Measurements from ENCODE around the gene ZMIZ1.

Gene ZMIZ1

DNA sequence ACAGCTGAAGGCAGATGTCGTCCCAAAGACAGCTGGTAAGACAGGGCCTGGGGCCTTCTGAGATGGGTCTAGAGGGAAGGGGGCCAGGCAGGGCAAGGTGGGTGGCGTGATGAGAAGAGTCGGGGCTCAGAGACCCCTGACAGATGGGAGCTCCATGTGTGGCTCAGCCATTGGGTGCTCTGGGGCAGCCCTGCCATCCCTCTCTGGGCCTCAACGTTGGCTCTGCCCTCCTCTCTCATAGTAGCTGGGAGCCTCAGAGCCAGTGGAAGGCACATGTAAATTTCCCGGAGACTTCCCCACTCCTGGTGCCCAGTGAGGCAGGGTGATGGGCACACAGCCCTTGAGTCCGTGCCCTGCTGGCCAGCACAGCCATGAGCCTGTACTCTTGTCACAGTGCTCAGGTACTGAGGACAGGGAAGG is 280.3 kb downstream of the ZMIZ1 start:
- DNase-seq, result no peak

DNA sequence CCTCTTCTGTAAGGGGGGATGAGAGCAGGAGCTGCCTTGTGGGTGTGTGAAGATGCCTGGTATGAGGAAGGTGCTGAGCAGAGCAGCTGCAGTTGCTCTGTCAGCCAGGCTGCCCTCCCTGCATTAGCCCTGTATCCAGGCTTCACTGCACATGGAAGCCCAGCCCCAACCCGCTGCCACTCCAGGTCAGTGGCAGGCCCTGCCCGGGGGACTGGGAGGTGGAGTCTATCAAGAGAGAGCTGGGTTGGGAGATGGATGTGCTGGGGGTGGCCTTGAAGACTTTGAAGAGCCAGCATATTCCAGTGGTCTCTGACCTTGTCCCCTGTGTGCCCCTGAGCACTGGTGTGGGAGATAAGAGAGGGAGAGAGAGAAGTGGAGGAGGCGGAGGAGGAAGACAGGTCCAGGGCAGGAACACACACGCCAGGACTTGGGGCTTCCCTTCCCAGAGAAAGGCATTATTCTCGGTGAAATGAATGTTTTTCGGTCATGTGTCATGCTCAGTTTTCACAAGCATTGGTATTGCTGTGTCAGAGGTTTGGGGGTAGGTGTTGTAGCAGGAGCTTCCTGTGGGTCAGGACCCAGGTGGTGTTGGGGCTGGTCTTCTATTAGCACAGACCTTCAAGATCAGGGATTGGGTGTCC is 281.1 kb downstream of the ZMIZ1 start:
- DNase-seq, result no peak

DNA sequence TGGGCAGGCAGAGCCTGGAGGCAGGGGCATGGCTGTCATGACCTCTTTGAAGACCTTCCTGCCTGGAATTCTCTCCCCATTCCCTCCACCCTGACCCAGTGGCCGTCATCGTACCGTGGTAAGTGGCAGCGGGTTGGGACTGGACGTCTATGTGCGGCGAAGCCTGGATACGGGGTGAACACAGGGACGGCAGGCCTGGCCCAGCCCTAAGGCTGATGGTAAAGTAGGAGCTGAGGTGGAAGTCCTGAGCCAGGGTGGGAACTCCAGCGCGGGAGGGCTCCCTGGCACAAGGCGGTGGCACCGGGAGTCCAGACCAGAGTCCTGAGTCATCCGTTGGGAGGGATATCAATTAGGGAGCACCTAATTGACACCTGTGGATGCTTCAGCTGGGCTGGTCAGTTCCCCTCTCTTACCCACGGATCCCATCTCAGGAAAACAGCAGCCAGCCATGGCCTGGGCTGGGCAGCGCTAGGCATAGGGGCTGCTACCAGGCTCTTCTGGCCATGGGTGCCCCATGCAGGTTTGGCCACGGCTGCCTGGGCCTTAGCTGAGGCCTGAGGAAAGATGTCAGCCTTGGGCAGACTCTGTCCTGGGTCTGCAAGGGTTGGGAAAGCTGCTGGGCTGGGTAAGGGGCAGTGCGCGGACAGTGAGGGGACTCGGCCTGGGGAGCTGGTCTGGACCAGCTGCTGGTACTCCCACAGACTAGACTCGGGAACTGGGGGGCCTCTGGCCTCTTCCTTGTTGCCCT is 281.8 kb downstream of the ZMIZ1 start:
- no peak for DNase-seq

DNA sequence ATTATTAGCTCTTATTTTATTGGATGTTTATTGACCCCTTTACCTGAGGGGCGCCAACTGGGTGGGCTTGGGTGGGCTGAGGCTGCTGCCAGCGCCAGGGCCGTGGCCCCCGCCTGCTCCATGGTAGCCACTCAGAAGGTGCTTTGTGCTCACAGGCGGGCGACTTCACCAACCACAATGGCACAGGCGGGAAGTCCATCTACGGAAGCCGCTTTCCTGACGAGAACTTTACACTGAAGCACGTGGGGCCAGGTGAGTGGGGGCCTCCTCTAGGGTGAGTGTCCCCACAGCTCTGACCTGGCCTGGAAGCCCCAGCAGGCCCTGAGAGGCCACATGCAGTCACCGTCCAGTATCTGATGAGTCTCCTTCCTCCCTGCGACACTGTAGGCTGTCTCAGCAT is 282.6 kb downstream of the ZMIZ1 start:
- DNase-seq, result no peak

DNA sequence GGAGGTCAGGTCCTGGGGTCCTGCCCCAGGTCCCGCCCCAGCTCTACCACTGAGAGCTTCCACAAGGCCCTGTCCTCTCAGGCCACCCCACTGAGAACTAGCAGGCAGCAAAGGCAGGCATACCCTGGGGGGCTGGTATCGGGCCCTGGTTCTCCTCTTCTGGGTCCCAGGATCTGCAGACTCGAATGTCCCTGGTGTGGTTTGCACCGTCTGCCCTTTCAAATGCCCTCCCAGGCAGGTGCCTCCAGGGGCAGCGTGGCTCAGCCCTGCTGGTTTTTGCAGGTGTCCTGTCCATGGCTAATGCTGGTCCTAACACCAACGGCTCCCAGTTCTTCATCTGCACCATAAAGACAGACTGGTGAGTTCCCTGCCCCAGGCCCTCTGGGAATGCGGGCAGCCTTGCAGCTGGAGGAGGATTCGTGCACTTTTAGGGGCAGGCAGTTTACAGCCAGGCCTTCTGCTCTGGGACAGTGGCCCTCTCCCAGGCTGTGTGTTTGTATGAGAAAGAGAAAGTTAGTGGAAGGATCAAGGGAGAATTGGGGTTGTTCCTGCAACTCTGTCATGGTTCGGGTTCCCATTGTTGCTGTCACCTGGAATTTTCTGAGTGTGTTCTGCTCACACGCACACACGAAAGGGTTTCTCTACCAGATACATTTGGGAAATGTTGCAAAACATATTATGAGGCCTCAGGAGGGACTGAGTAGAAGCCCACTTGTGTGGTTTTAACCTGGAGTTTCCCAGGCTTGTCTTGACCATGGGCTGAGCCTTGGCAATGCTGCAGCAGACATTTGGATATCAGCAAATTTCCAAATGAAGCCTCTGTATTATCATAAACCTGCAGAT is 283.5 kb downstream of the ZMIZ1 start:
- DNase-seq, result no peak

DNA sequence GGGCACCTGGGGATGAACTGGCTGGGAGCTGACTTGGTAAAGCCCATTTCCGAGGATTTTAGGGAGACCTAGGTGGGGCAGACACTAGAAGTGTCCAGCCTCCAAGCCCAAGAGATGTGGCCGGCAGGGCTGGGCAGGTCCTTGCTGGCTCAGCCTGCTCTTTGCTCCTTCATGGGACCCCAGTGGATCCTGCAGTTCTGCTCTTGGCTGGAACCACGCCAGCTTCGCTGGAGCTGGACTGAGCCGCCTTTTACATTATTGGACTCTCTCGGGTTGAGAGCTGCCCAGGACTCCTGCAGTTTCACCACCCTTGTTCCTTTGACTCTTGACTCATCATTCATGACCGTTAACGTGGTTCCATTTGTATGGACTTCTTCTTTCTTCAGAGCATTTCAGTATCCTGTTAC is 284.2 kb downstream of the ZMIZ1 start:
- no peak for DNase-seq

DNA sequence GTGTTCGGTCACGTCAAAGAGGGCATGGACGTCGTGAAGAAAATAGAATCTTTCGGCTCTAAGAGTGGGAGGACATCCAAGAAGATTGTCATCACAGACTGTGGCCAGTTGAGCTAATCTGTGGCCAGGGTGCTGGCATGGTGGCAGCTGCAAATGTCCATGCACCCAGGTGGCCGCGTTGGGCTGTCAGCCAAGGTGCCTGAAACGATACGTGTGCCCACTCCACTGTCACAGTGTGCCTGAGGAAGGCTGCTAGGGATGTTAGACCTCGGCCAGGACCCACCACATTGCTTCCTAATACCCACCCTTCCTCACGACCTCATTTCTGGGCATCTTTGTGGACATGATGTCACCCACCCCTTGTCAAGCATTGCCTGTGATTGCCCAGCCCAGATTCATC is 285.0 kb downstream of the ZMIZ1 start:
- DNase-seq, result no peak

DNA sequence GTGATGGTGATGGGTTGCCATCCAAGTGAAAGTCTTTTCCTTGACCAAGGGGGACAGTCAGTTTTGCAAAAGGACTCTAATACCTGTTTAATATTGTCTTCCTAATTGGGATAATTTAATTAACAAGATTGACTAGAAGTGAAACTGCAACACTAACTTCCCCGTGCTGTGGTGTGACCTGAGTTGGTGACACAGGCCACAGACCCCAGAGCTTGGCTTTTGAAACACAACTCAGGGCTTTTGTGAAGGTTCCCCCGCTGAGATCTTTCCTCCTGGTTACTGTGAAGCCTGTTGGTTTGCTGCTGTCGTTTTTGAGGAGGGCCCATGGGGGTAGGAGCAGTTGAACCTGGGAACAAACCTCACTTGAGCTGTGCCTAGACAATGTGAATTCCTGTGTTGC is 285.4 kb downstream of the ZMIZ1 start:
- no peak for DNase-seq

DNA sequence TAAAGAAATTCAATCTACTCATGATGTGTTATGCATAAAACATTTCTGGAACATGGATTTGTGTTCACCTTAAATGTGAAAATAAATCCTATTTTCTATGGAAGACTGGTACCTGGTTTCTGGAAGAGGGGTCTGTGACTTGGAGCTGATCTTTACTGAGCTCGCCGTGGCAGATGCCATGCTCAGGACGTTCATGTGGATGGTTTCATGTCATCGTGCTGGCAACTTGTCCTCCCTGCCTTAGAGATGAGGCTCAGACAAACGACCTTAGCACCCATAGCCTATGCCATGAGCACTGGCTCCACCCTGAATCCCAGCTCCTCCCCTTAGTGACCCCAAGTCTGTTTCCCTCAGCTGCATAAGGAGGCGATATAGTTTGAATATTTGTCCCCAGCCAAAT is 285.8 kb downstream of the ZMIZ1 start:
- DNase-seq, result no peak

DNA sequence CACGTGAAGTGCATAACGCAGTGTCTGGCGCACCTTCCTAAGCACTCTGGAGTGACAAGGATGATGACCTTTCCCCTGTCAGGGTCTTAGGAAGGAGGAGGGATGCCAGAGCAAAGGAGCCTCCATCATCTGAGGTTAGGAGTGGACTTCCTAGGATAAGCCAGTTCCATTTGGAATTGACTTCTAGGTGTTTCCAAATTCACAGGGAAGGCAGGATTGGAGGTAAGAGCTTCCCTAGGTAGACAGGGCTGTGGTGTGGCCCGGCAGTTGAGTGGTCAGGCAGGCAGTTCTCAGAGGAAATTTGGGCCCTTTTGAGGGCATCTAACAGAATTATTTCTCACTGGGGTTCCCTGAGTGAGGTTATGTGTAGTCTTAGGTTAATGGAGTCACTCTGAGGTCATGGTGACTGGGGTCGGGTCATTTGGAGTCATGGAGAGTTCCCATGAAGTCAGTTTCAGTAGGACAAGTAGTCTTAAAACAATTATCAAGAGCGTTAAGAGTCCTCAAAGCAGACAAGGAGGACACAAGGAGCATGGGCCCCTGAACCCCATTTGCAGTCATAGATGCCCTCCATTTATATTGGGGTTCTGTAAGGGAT is 286.8 kb downstream of the ZMIZ1 start:
- no peak for DNase-seq

DNA sequence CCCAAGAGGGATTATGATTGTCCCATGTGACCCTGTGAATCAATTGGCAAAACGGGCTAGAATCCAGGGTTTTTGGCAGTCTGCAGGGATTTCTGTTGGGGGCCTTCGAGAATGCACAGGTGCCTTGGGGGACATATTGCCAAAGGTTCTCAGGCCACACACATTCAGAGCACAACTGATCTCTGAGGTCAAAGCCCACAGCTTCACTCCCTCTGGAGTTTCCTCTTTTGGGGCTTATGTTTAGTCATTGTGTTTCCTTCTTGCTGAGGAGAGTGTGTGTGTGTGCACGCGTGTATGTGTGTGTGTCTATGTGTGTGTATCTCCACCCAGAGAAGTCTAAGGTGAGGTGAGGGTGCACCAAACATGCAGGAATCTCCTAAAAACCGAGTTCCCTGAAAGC is 287.3 kb downstream of the ZMIZ1 start:
- DNase-seq, result peak; percentile 81

DNA sequence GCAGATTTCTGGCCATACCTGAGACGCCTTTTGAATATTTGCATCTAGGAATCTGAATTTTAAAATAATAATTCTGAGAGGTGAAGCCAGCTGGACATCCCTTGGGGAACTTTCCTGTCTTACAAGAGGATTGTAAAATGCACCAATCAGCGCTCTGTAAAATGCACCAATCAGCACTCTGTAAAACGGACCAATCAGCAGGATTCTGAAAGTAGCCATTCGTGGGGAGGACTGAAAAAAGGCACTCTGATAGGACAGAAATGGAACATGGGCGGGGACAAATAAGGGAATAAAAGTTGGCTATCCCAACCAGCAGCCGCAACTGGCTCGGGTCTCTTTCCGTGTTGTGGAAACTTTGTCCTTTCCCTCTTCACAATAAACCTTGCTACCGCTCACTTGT is 288.4 kb downstream of the ZMIZ1 start:
- DNase-seq, result no peak

DNA sequence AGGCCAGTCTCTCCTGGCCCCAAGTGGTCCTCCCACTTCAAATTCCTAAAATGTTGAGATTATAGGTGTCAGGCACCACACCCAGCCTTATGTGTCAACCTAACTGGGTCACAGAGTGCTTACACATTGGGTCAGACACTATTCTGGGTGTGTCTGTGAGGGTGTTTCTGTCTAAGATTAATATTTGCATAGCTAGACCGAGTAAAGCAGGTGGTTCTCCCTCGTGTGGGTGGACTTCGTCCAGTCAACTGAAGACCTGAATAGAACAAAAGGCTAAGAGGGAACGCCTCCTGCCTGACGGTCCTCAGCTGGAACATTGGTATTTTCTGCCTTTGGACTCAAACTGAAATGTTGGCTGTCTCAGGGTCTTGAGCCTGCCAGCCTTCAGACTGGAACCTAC is 290.0 kb downstream of the ZMIZ1 start:
- DNase-seq, result no peak

DNA sequence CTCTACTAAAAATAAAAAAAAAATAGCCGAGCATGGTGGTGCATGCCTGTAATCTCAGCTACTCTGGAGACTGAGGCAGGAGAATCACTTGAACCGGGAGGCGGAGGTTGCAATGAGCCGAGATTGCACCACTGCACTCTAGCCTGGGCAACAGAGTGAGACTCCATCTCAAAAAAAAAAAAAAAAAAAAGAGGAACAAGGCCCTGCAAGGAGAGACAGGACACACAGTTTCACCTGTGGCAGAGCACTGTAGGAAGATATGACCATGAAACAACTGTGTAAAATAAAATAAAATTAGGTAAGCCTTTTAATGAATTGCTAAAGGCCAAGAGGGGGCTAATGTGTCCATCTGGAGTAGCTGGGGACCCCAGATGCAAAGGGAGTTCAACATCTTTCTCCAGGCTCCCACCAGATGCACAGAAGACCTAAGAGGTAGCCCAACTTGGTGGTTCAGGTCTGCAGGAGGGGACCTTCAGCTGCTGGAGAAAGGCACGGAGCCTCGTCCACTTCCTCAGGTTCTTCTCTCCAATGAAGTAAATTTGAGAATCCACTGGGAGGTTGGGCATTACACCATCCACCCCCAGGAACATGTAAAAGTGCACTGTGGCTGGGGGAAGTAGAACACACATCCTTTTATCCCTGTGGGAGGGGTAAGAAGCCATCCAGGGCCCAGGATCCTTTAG is 291.2 kb downstream of the ZMIZ1 start:
- no peak for DNase-seq

DNA sequence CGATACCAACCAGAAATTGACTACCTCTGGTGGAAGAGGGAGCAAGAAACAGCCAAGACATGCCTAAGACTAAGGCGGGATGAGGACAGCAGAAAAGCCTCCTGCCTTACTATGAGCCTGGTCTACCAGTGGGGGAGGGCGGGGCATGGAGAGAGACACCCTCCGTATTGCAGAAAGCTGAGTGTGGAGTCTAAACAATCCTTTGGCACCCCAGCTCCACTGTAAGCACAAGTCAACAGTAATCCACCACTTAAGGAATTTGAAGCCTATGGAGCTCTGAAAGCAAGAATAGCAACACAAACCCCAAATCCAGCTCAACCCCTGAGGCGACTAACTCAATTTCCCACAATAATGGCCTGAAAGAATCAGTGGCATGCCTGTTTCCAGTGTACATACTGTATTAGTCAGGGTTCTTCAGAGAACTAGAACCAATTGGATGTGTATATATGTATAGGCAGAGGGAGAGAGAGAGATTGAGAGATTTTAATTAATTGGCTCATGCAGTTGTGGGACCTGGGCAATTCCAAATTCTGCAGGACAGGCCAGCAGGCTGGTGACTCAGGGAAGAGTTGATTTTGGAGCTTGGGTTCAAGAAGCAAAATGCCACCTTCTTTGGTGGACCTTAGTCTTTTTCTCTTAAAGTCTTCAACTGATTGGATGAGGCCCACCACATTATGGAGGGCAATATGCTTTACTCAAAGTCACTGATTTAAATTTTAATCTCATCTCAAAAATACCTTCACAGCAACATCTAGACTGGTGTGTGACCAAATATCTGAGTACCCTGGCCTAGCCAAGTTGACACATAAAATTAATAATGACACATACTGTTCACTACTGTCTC is 292.0 kb downstream of the ZMIZ1 start:
- no peak for DNase-seq

DNA sequence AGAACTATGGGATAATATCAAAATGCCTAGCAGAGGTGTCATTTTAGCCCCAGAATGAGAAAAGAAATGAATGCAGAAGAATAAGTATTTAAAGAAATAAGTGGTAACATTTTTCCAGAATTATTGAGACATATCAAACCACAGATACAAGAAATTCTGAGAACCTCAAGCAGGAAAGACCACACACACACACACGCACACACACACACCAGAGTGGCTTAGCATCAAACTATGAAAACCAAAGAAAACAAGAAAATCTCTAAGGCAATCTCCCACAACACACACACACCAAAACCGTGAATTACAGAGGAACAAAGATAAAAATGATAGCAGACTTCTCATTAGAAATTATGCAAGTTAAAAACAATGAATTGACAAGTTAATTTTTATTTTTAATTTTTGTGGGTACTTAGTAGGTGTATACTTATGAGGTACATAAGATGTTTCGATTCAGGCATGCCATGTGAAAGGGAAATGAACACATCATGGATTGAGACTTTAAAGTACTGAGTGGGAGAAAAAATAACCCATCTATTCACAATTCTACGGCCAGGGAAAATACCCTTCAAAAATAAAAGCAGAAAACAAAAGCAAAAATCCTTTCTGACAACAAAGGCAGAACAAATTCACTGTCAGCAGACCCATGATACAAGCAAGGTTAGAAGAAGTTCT is 293.1 kb downstream of the ZMIZ1 start:
- DNase-seq, result peak; percentile 75

Data from hematopoietic multipotent progenitor cell treated with erythropoietin and hydrocortisone succinate and interleukin-3 and kit ligand, for 4 days (in vitro differentiated cells).